ENCODE results near the gene MARCHF3. TPM values are rescaled to one million over a fixed set of nuclear protein-coding genes. Genes with fewer than 3 reads are reported as not detected.
"Not testable (repeated sequence)": the region's sequence is repeated elsewhere in the genome, so short reads cannot be mapped to it uniquely, and the experiment has no call there.

Gene MARCHF3
- total RNA-seq, 2 donors from 2014 or later, result 19.2 to 46.2 TPM

- Mint-ChIP-seq H3K27ac (no peak overlapping the region), H3K9me3 (no peaks in the 10 kb centered on the region), H3K4me1 (ENCODE audit: low read depth in 2 of 2) (peaks cover 4 to 11% of the 10 kb centered on the region in 2 donors), H3K27me3 (no peaks in the 10 kb centered on the region), H3K4me3 (no peak overlapping the region), H3K36me3 (no peaks in the 10 kb centered on the region)
- no peak for ATAC-seq
- no peak for DNase-seq (ENCODE audit: low spot score)
Observed at GRCh38 chr5:127061956-127062355, 31.6 kb upstream of the MARCHF3 start.

DNA sequence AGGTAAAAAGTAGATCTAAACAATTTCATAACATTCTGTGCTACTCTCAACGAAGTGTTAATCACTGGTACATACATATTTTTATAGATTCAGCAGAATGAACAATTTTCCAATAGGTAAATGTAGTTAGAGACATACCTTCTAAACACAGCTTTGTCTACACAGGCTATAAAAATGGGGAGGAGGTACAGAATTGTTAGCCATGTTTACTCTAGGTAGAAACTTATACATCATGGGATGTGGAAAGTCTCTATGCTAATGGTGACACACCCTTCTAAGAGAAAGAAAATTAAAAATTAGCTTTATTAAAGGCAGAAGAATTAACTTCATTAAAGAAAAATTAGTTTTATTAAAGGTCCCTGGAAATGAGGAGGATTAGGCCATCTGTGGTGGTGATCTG is 31.2 kb upstream of the MARCHF3 start:
- no peak for DNase-seq (ENCODE audit: low spot score)
- peaks cover 4 to 11% of the 10 kb centered on the region in 2 donors for H3K4me1 Mint-ChIP-seq (ENCODE audit: low read depth in 2 of 2)
- H3K27ac Mint-ChIP-seq, result no peak overlapping the region
- H3K27me3 Mint-ChIP-seq, result no peaks in the 10 kb centered on the region
- H3K4me3 Mint-ChIP-seq, result no peak overlapping the region
- no peaks in the 10 kb centered on the region for H3K9me3 Mint-ChIP-seq
- ATAC-seq, result no peak
- H3K36me3 Mint-ChIP-seq, result no peaks in the 10 kb centered on the region

- Mint-ChIP-seq H3K36me3 (peaks cover 8% of the 10 kb centered on the region), H3K4me3 (no peak overlapping the region), H3K4me1 (ENCODE audit: low read depth in 2 of 2) (peaks cover 10 to 11% of the 10 kb centered on the region in 2 donors), H3K27me3 (no peaks in the 10 kb centered on the region), H3K27ac (no peak overlapping the region), H3K9me3 (no peaks in the 10 kb centered on the region)
- no peak for ATAC-seq
- no peak for DNase-seq (ENCODE audit: low spot score)
Observed at GRCh38 chr5:127060470-127060985, 30.2 kb upstream of the MARCHF3 start.

- Mint-ChIP-seq H3K9me3 (no peaks in the 10 kb centered on the region), H3K4me1 (ENCODE audit: low read depth in 2 of 2) (peaks cover 10 to 11% of the 10 kb centered on the region in 2 donors), H3K36me3 (peaks cover 18% of the 10 kb centered on the region), H3K27ac (no peak overlapping the region), H3K4me3 (no peak overlapping the region), H3K27me3 (no peaks in the 10 kb centered on the region)
- DNase-seq (ENCODE audit: low spot score) (no peak), ATAC-seq (no peak)
Observed at GRCh38 chr5:127056896-127057295, 26.5 kb upstream of the MARCHF3 start.

DNA sequence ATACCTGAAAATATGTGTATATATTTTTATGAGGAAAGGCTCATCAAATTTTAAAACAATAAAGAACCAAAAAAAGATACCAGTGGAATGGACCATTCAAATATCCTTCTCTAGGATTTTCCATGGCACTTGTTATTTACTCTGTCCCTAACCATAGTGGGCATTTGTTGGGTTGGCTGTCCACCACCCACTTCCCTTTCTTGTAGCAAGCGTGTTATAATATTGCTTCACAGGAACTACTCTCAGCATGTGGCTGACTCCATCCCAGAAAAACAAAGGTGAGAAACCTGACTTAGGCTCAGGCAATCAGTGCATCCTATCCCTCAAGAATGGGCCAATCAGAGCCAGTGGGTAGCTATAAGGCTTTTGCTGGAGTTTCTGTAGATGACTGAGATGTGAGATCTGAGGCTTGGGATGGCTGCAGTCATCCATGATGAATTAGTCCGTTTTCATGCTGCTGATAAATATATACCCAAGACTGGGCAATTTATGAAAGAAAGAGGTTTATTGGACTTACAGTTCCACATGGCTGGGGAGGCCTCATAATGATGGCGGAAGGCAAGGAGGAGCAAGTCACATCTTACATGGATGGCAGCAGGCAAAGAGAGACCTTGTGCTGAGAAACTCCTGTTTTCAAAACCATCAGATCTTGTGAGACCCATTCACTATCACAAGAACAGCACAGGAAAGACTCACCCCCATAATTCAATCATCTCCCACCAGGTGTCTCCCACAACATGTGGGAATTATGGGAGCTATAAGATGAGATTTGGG is 25.7 kb upstream of the MARCHF3 start:
- Mint-ChIP-seq H3K27me3 (no peaks in the 10 kb centered on the region), H3K9me3 (no peaks in the 10 kb centered on the region), H3K36me3 (peaks cover 18% of the 10 kb centered on the region), H3K4me3 (no peak overlapping the region), H3K4me1 (ENCODE audit: low read depth in 2 of 2) (peaks cover 8 to 10% of the 10 kb centered on the region in 2 donors), H3K27ac (no peak overlapping the region)
- DNase-seq (ENCODE audit: low spot score) (no peak), ATAC-seq (no peak)

DNA sequence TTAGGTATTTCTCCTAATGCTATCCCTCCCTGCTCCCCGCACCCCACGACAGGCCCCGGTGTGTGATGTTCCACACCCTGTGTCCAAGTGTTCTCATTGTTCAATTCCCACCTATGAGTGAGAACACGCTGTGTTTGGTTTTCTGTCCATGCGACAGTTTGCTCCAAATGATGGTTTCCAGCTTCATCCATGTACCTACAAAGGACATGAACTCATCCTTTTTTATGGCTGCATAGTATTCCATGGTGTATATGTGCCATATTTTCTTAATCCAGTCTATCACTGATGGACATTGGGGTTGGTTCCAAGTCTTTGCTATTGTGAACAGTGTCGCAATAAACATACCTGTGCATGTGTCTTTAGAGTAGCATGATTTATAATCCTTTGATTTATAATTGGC is 23.2 kb upstream of the MARCHF3 start:
- not testable (repeated sequence) for ATAC-seq; DNase-seq (ENCODE audit: low spot score); H3K27me3 Mint-ChIP-seq; H3K4me1 Mint-ChIP-seq (ENCODE audit: low read depth in 2 of 2); H3K4me3 Mint-ChIP-seq; H3K27ac Mint-ChIP-seq; H3K9me3 Mint-ChIP-seq
- peaks cover 18% of the 10 kb centered on the region for H3K36me3 Mint-ChIP-seq

GRCh38 chr5:127053049-127053448 is 22.7 kb upstream of the MARCHF3 start:
- no peak overlapping the region for H3K27ac Mint-ChIP-seq
- H3K4me1 Mint-ChIP-seq (ENCODE audit: low read depth in 2 of 2), result peaks cover 0 to 9% of the 10 kb centered on the region in 2 donors

GRCh38 chr5:127051591-127051990 is 21.2 kb upstream of the MARCHF3 start:
- Mint-ChIP-seq H3K4me3 (no peak overlapping the region), H3K4me1 (ENCODE audit: low read depth in 2 of 2) (peaks cover 0 to 9% of the 10 kb centered on the region in 2 donors), H3K36me3 (peaks cover 18% of the 10 kb centered on the region), H3K27ac (no peak overlapping the region), H3K9me3 (no peaks in the 10 kb centered on the region), H3K27me3 (no peaks in the 10 kb centered on the region)
- ATAC-seq, result no peak
- DNase-seq (ENCODE audit: low spot score), result no peak

More at GRCh38 chr5:127053049-127053448, 22.7 kb upstream of the MARCHF3 start:
- Mint-ChIP-seq H3K36me3 (peaks cover 18% of the 10 kb centered on the region), H3K4me3 (no peak overlapping the region), H3K27me3 (no peaks in the 10 kb centered on the region), H3K9me3 (no peaks in the 10 kb centered on the region)
- DNase-seq (ENCODE audit: low spot score), result no peak
- no peak for ATAC-seq

- Mint-ChIP-seq H3K27ac (no peak overlapping the region), H3K4me1 (ENCODE audit: low read depth in 2 of 2) (peaks cover 0 to 3% of the 10 kb centered on the region in 2 donors), H3K27me3 (no peaks in the 10 kb centered on the region), H3K4me3 (no peak overlapping the region), H3K36me3 (no peaks in the 10 kb centered on the region), H3K9me3 (no peaks in the 10 kb centered on the region)
- no peak for ATAC-seq
- no peak for DNase-seq (ENCODE audit: low spot score)
Observed at GRCh38 chr5:127046343-127047072, 16.1 kb upstream of the MARCHF3 start.

GRCh38 chr5:127042593-127042992 is 12.2 kb upstream of the MARCHF3 start:
- Mint-ChIP-seq H3K4me1 (ENCODE audit: low read depth in 2 of 2) (no peaks in the 10 kb centered on the region), H3K36me3 (no peaks in the 10 kb centered on the region)

DNA sequence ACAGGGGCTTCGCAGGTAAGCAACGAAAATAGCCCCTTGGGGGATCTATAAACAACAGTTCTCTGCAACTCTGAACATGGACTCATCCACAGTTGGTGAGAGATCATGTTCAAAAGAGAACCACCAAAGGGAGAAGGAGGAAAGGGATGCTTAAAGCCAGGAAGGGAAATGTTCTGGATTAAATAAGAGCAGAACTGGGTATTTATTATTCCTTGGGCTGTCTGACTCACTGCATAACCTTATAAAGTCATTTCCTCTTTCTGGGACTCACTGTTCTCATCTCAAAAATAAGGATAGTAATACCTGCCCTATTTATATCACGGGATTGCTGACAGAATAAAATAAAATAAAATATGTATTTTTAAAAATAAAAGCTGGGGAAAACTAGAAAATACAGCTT is 11.2 kb upstream of the MARCHF3 start:
- Mint-ChIP-seq H3K27ac (no peak overlapping the region), H3K27me3 (no peaks in the 10 kb centered on the region), H3K4me3 (no peak overlapping the region), H3K9me3 (no peaks in the 10 kb centered on the region), H3K4me1 (ENCODE audit: low read depth in 2 of 2) (no peaks in the 10 kb centered on the region), H3K36me3 (no peaks in the 10 kb centered on the region)
- no peak for ATAC-seq
- DNase-seq (ENCODE audit: low spot score), result no peak

More at GRCh38 chr5:127042593-127042992, 12.2 kb upstream of the MARCHF3 start:
- H3K4me3 Mint-ChIP-seq, result no peak overlapping the region
- ATAC-seq (no peak), DNase-seq (ENCODE audit: low spot score) (no peak)
- H3K27me3 Mint-ChIP-seq, result no peaks in the 10 kb centered on the region
- H3K27ac Mint-ChIP-seq, result no peak overlapping the region
- no peaks in the 10 kb centered on the region for H3K9me3 Mint-ChIP-seq

DNA sequence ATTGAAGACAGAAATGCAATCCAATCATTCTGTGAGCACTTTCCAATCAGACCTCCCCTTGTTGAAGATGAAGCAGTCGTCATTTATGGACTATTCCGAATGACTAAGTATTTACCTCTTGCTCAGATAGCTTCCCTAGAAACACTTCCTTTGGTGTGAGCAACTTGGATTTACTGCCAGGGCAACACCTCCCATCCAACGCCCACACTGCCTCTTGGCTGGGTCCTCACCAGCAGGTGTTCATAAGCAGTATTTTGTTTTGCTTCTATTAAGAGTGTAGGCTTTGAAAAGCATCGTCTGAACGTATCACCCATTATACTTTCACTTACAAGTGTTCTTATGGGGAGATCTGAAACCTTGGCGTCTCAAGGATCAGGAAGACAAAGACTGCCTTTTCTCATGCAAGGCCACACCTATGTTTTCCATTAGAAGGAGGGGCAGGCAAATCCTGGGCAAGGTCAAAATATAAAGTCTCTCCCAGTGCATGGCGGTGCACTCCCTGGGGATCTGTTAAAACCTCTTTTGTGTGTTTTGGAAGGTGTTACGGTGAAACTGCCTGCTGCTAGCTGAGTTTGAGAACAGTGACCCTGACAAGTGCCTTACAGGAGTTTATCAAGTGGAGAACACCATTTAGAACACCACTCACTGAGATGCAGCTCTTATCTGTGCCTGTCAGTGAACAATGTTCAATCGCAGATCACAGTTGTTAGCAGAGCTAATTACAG is 10.6 kb upstream of the MARCHF3 start:
- Mint-ChIP-seq H3K36me3 (no peaks in the 10 kb centered on the region), H3K4me1 (ENCODE audit: low read depth in 2 of 2) (no peaks in the 10 kb centered on the region), H3K27me3 (no peaks in the 10 kb centered on the region), H3K4me3 (no peak overlapping the region), H3K9me3 (no peaks in the 10 kb centered on the region), H3K27ac (no peak overlapping the region)
- DNase-seq (ENCODE audit: low spot score), result no peak
- no peak for ATAC-seq

- DNase-seq (ENCODE audit: low spot score) (no peak), ATAC-seq (no peak)
- H3K27ac Mint-ChIP-seq, result no peak overlapping the region
- no peaks in the 10 kb centered on the region for H3K36me3 Mint-ChIP-seq
- H3K4me1 Mint-ChIP-seq (ENCODE audit: low read depth in 2 of 2), result peaks cover 0 to 5% of the 10 kb centered on the region in 2 donors
- no peak overlapping the region for H3K4me3 Mint-ChIP-seq
- peaks cover 7 to 8% of the 10 kb centered on the region in 2 donors for H3K27me3 Mint-ChIP-seq
- H3K9me3 Mint-ChIP-seq, result no peaks in the 10 kb centered on the region
Observed at GRCh38 chr5:127038550-127038949, 8.2 kb upstream of the MARCHF3 start.

Measured in natural killer cell treated with Interleukin-12 subunit alpha and Interleukin-12 subunit beta and Interleukin-15 and Interleukin-18, amount 100 ng/mL, for 72 hours (primary cell).